K562 treated with DMSO at 1 percent for 12 hours (cell line): ENCODE results near the gene PRAMEF10. TPM values are rescaled to one million over a fixed set of nuclear protein-coding genes. Genes with fewer than 3 reads are reported as not detected.

Source experiments
- total RNA-seq: library from RNA; unstranded; fragments of 300-600 nt; gene quantifications from 2 replicates; pipeline ENCODE4 v1.2.3, GENCODE V29; 2022; ENCODE audit not compliant: insufficient read depth

Gene PRAMEF10, protein sequence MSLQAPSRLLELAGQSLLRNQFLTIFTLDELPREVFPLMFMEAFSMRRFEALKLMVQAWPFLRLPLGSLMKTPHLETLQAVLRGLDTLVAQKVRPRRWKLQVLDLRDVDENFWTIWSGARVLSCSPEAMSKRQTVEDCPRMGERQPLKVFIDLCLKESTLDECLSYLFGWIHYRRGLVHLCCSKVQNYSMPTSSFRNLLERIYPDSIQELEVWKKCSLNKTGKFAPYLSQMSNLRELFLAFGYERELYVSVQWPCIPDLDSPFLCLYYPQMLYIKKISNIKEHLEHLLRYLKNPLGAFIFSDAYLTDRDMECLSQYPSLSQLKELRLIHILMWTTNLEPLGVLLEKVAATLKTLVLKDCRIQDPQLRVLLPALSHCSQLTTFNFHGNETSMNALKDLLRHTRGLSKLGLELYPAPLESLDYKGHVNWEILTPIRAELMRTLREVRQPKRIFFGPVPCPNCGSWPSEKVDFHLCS
- not detected in 2 replicates for total RNA-seq

GRCh38 chr1:12898170-12898569, at the start of gene PRAMEF10:
PRAMEF10 (minus strand) TSS chr1:12898270; CDS start chr1:12895847, 2,423 bp downstream.

GRCh38 chr1:12947480-12947879, 49.4 kb upstream of the PRAMEF10 start, which contains the start of gene PRAMEF6:
PRAMEF6 (minus strand) TSS chr1:12947580; CDS start chr1:12942518, 5,062 bp downstream.

GRCh38 chr1:12916310-12916709, 18.2 kb upstream of the PRAMEF10 start, which contains the start of gene PRAMEF7:
PRAMEF7 (plus strand) TSS chr1:12916610; CDS start chr1:12917693, 1,083 bp downstream.

DNA sequence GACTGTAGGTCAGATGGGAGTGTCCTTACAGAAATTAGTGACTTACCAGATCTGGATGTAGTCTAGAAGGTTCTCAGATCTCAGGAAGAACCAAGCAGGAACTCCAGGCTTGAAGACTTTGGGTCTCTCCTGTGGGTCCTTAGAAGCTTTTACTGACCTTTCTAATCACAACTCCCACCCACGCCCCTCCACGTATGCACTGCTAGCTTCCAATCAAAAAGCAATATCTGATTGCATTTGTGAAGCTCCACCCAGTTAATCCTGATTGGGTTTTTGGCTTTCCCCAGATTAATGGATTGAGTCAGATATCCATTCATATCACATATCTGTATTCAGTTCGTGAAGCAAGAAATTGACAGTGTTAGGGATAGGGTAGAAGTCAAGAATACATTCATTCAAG, 12.0 kb downstream of the PRAMEF10 start, which contains the start of gene PRAMEF4:
PRAMEF4 (minus strand) TSS at position 101 of the 400 bp plus-strand sequence. CDS start 2,807 bp downstream, outside the sequence.

DNA sequence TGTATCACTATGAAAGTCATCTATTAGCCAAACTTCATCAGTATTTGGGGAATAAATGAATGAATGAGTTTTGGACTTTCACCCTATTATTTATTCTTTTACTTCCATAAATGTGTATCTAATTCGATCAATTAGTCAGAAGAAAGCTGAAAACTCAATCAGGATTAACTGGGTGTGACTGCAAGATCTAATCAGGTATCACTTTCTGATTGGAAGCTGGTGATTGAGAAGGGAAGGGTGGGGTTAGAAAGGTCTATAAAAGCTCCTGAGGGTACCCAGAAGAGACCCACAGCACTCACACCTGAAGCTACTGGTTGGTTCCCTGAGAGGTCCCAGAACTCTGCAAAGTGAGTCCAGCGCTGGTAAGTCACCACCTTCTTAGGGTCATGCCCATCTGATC, 41.3 kb downstream of the PRAMEF10 start, which contains the start of gene PRAMEF2:
PRAMEF2 (plus strand) TSS at position 301 of the 400 bp plus-strand sequence. CDS start 1,924 bp downstream, outside the sequence.

DNA sequence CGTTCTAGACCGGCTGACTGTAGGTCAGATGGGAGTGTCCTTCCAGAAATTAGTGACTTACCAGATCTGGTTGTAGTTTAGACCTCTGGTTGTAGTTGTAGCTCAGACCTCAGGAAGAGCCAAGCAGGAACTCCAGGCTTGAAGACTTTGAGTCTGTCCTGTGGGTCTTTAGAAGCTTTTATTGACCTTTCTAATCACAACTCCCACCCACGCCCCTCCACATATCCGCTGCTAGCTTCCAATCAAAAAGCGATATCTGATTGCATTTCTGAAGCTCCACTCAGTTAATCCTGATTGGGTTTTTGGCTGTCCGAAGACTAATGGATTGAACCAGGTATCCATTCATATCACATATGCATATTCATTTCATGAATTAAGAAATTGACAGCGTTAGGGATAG, 49.5 kb downstream of the PRAMEF10 start, which contains the start of gene HNRNPCL1:
HNRNPCL1 (minus strand) TSS at position 101 of the 400 bp plus-strand sequence. CDS start 431 bp downstream, outside the sequence.

Other genes starting within 250 kb of the PRAMEF10 start
- gene AADACL3, start 182.2 kb downstream of the PRAMEF10 start, total RNA-seq = not detected in 2 replicates
- 0.27 TPM in 1 of 2 replicates, not detected in the other for gene CFAP107, start 152.1 kb downstream of the PRAMEF10 start, total RNA-seq
- gene PRAMEF12, start 124.5 kb downstream of the PRAMEF10 start, total RNA-seq = not detected in 2 replicates
- not detected in 2 replicates for gene PRAMEF1, start 106.9 kb downstream of the PRAMEF10 start, total RNA-seq
- not detected in 2 replicates for gene PRAMEF11, start 66.9 kb downstream of the PRAMEF10 start, total RNA-seq
- gene HNRNPCL1, start 49.5 kb downstream of the PRAMEF10 start, total RNA-seq = not detected in 2 replicates
- not detected in 2 replicates for gene PRAMEF2, start 41.2 kb downstream of the PRAMEF10 start, total RNA-seq
- gene PRAMEF4, start 12.1 kb downstream of the PRAMEF10 start, total RNA-seq = not detected in 2 replicates
- gene PRAMEF7, start 18.3 kb upstream of the PRAMEF10 start, total RNA-seq = not detected in 2 replicates
- not detected in 2 replicates for gene PRAMEF6, start 49.3 kb upstream of the PRAMEF10 start, total RNA-seq
- gene PRAMEF27, start 158.3 kb upstream of the PRAMEF10 start, total RNA-seq = not detected in 2 replicates
- not detected in 2 replicates for gene HNRNPCL3, start 162.5 kb upstream of the PRAMEF10 start, total RNA-seq
- gene PRAMEF25, start 172.5 kb upstream of the PRAMEF10 start, total RNA-seq = not detected in 2 replicates
- gene HNRNPCL2, start 218.6 kb upstream of the PRAMEF10 start, total RNA-seq = not detected in 2 replicates